ENCODE measurements around the gene CTTNBP2.

DNA sequence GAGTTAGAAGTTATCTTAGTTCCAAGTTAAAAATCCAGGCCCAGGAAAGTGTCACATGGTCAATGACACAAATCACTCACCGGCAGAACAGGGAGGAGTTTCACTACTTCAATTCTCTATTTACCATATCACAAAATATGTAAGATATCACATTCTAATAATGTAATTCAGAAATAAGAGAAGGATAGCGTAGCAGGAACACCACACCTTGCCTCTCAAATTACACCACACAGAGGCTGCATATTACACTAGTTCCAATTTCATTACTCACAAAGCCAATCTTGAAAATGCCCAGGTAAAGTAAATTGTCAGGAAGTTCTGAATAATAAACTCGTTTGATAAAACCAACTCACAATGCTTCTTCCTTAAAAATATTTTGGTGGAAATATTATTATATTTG lies 169.2 kb downstream of the CTTNBP2 start:
- no peak for TF ChIP-seq ZFP36L1 (CRISPR knock-in tag; IDR thresholded peaks at IDR 0.05)
- no peak for TF ChIP-seq SRSF1 (optimal IDR thresholded peaks at IDR 0.05; ENCODE audit: low read depth, low read length)
- TF ChIP-seq, protein P1, sequence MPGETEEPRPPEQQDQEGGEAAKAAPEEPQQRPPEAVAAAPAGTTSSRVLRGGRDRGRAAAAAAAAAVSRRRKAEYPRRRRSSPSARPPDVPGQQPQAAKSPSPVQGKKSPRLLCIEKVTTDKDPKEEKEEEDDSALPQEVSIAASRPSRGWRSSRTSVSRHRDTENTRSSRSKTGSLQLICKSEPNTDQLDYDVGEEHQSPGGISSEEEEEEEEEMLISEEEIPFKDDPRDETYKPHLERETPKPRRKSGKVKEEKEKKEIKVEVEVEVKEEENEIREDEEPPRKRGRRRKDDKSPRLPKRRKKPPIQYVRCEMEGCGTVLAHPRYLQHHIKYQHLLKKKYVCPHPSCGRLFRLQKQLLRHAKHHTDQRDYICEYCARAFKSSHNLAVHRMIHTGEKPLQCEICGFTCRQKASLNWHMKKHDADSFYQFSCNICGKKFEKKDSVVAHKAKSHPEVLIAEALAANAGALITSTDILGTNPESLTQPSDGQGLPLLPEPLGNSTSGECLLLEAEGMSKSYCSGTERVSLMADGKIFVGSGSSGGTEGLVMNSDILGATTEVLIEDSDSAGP (CRISPR knock-in tag; IDR thresholded peaks at IDR 0.05; ENCODE audit: borderline replicate concordance), result no peak
- TF ChIP-seq, protein P2, sequence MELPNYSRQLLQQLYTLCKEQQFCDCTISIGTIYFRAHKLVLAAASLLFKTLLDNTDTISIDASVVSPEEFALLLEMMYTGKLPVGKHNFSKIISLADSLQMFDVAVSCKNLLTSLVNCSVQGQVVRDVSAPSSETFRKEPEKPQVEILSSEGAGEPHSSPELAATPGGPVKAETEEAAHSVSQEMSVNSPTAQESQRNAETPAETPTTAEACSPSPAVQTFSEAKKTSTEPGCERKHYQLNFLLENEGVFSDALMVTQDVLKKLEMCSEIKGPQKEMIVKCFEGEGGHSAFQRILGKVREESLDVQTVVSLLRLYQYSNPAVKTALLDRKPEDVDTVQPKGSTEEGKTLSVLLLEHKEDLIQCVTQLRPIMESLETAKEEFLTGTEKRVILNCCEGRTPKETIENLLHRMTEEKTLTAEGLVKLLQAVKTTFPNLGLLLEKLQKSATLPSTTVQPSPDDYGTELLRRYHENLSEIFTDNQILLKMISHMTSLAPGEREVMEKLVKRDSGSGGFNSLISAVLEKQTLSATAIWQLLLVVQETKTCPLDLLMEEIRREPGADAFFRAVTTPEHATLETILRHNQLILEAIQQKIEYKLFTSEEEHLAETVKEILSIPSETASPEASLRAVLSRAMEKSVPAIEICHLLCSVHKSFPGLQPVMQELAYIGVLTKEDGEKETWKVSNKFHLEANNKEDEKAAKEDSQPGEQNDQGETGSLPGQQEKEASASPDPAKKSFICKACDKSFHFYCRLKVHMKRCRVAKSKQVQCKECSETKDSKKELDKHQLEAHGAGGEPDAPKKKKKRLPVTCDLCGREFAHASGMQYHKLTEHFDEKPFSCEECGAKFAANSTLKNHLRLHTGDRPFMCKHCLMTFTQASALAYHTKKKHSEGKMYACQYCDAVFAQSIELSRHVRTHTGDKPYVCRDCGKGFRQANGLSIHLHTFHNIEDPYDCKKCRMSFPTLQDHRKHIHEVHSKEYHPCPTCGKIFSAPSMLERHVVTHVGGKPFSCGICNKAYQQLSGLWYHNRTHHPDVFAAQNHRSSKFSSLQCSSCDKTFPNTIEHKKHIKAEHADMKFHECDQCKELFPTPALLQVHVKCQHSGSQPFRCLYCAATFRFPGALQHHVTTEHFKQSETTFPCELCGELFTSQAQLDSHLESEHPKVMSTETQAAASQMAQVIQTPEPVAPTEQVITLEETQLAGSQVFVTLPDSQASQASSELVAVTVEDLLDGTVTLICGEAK (IDR thresholded peaks at IDR 0.05), result no peak
- TF ChIP-seq, protein P2 (CRISPR knock-in tag; IDR thresholded peaks at IDR 0.05), result no peak
- TF ChIP-seq, protein P3, sequence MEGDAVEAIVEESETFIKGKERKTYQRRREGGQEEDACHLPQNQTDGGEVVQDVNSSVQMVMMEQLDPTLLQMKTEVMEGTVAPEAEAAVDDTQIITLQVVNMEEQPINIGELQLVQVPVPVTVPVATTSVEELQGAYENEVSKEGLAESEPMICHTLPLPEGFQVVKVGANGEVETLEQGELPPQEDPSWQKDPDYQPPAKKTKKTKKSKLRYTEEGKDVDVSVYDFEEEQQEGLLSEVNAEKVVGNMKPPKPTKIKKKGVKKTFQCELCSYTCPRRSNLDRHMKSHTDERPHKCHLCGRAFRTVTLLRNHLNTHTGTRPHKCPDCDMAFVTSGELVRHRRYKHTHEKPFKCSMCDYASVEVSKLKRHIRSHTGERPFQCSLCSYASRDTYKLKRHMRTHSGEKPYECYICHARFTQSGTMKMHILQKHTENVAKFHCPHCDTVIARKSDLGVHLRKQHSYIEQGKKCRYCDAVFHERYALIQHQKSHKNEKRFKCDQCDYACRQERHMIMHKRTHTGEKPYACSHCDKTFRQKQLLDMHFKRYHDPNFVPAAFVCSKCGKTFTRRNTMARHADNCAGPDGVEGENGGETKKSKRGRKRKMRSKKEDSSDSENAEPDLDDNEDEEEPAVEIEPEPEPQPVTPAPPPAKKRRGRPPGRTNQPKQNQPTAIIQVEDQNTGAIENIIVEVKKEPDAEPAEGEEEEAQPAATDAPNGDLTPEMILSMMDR (CRISPR knock-in tag; IDR thresholded peaks at IDR 0.05), result no peak
- no peak for TF ChIP-seq MXI1 (IDR thresholded peaks at IDR 0.05; ENCODE audit: borderline replicate concordance, low read depth, low read length)
- TF ChIP-seq, protein P4, sequence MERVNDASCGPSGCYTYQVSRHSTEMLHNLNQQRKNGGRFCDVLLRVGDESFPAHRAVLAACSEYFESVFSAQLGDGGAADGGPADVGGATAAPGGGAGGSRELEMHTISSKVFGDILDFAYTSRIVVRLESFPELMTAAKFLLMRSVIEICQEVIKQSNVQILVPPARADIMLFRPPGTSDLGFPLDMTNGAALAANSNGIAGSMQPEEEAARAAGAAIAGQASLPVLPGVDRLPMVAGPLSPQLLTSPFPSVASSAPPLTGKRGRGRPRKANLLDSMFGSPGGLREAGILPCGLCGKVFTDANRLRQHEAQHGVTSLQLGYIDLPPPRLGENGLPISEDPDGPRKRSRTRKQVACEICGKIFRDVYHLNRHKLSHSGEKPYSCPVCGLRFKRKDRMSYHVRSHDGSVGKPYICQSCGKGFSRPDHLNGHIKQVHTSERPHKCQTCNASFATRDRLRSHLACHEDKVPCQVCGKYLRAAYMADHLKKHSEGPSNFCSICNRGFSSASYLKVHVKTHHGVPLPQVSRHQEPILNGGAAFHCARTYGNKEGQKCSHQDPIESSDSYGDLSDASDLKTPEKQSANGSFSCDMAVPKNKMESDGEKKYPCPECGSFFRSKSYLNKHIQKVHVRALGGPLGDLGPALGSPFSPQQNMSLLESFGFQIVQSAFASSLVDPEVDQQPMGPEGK (CRISPR knock-in tag; IDR thresholded peaks at IDR 0.05), result no peak
- TF ChIP-seq RAD21 (CRISPR knock-in tag; IDR thresholded peaks at IDR 0.05), result no peak
- no peak for TF ChIP-seq ZNF446 (CRISPR knock-in tag; IDR thresholded peaks at IDR 0.05)
- TF ChIP-seq, protein P5, sequence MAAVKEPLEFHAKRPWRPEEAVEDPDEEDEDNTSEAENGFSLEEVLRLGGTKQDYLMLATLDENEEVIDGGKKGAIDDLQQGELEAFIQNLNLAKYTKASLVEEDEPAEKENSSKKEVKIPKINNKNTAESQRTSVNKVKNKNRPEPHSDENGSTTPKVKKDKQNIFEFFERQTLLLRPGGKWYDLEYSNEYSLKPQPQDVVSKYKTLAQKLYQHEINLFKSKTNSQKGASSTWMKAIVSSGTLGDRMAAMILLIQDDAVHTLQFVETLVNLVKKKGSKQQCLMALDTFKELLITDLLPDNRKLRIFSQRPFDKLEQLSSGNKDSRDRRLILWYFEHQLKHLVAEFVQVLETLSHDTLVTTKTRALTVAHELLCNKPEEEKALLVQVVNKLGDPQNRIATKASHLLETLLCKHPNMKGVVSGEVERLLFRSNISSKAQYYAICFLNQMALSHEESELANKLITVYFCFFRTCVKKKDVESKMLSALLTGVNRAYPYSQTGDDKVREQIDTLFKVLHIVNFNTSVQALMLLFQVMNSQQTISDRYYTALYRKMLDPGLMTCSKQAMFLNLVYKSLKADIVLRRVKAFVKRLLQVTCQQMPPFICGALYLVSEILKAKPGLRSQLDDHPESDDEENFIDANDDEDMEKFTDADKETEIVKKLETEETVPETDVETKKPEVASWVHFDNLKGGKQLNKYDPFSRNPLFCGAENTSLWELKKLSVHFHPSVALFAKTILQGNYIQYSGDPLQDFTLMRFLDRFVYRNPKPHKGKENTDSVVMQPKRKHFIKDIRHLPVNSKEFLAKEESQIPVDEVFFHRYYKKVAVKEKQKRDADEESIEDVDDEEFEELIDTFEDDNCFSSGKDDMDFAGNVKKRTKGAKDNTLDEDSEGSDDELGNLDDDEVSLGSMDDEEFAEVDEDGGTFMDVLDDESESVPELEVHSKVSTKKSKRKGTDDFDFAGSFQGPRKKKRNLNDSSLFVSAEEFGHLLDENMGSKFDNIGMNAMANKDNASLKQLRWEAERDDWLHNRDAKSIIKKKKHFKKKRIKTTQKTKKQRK (IDR thresholded peaks at IDR 0.05; ENCODE audit: low read length), result no peak
- TF ChIP-seq NFYC (CRISPR knock-in tag; IDR thresholded peaks at IDR 0.05), result no peak
- TF ChIP-seq, protein P6, sequence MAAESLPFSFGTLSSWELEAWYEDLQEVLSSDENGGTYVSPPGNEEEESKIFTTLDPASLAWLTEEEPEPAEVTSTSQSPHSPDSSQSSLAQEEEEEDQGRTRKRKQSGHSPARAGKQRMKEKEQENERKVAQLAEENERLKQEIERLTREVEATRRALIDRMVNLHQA (CRISPR knock-in tag; IDR thresholded peaks at IDR 0.05), result no peak
- no peak for TF ChIP-seq CBFB (CRISPR knock-in tag; IDR thresholded peaks at IDR 0.05)

Measured in HepG2 (cell line).